ENCODE data around the gene NDUFAF8.
A peak's percentile ranks its signal among the peaks of the same experiment; 100 is the strongest.

NDUFAF8 gene

DNA sequence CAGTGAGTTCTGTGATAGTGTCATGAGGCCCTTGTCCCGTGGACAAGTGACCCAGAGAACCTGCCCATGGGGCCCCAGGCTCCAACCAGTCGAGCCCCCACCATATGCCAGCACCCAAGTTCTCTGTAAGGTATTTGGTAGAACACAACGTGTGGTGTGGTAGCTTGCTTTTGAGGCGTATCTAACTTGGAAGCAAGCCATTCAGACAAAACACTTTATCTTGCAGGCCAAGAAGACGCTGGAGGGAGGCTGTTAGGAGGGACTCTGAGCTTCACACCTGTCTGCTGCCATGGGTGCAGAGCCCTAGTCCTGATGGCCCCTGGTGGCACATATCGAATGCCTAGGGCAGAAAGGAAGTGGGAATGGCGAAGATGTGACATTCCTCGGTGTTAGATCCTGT is 1.6 kb downstream of the NDUFAF8 start:
- no peak for DNase-seq

DNA sequence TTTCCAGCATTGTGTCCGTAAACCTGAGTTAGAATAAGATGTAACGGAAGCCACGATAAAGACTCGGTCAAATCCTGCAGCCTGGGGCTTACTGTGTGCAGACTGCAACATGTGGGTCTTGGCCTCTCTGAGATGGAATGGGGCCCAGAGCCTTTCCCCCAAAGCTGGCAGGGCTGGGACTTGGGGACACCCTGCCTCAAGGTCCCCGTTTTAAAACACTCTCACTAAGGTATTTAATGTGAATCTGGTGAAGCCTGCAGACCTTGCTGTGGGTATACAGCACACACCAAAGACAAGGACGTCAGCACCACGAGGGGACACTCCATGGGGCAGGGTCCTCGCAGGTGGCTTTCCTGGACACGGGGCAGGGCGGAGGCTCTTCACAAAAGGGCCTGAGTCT is 2.1 kb downstream of the NDUFAF8 start:
- DNase-seq: no peak

DNA sequence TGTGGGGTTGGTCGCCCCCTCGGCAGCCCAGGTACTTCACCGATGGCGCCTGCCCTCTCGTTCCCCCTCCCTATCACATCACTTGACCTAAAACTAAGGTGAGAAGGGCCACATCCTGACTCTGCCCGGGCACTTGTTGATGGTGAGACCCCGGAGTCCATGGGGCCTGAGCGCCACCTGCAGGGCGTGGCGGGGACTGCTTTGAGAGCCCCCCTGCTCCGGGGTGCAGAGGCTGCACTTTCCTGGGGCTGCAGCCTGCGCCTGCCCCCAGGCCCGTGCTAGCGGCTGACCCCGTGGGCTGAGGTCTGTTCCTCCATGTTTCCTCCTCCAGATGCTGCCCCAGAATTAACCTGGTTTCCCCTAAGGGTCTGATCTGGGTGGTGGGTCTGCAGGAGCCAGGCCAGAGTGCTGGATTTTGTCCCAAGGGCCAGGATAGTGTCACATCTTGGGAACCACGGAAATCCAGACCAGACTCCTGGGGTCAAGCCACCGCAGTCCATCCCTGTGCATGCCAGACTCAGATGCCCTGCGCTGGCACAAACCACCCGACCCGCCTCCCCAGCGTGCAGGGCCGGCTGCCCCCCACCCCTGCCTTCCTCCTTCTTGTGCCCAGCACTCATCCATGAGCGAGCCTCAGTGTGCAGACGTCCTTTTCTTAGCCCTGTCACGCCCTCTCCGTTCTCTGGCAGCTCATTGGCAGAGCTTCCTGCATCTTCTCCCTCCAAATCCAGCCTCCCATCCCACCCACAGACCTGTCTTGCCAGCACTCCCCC is 2.7 kb downstream of the NDUFAF8 start:
- DNase-seq: peak; percentile 42

DNA sequence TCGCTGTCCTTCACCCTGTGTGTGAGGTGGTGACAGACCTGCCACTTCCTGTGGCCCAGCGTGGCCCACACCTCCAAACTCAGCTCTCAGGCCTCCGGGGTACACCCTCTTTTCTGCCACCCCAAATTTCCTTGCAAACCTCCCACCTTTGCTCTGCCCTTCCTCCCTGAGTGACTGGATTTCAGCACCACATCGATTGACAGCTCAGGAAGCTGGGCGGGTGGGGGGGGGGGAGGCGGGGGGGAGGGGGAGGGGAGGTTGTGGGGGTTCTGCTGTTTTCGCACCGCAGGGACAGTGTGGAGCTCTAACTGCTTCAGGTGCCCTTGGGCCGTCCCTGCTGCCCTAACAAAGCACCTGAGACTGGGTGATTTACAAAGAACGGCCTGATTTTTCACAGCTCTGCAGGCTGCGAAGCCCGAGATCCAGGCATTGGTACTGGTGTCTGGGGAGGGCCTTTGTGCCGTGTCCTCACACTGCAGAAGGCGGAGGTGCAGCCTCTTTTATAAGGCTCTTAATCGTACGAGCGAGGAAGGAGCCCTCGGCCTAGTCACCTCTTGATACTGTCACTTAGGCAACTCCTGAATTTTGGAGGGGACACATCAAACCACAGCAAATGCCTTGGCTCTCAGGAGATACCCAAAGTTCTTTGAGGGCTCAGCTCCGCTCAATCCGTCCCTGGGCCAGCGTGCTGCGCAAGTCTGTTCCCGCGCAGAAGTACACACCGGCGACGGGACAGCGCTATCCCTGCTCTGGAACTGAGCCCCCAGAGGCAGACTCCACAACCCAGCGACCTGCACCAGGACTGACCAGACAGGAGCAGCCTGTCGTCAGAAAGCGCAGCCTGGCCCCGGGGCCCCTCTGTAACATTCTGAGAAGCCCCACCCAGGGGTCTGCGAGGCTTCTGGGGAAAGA is 3.6 kb downstream of the NDUFAF8 start:
- peak; percentile 20 for DNase-seq

DNA sequence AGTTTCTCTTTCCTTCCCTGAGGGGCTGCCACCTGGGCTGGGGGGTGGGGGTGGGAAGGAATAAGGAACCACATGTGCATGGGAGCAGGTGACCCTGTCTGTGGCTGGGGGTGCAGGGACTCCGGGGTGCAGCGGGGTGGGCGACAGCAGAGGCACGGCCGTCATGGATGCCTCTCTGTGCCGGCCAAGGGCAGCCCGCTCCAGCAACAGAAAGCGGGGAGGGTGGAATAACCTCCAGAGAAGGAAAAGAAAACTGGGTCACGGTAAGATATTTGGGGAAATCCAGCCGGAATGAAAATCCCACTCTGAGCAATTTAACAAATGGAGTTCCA is 4.2 kb downstream of the NDUFAF8 start:
- no peak for DNase-seq

DNA sequence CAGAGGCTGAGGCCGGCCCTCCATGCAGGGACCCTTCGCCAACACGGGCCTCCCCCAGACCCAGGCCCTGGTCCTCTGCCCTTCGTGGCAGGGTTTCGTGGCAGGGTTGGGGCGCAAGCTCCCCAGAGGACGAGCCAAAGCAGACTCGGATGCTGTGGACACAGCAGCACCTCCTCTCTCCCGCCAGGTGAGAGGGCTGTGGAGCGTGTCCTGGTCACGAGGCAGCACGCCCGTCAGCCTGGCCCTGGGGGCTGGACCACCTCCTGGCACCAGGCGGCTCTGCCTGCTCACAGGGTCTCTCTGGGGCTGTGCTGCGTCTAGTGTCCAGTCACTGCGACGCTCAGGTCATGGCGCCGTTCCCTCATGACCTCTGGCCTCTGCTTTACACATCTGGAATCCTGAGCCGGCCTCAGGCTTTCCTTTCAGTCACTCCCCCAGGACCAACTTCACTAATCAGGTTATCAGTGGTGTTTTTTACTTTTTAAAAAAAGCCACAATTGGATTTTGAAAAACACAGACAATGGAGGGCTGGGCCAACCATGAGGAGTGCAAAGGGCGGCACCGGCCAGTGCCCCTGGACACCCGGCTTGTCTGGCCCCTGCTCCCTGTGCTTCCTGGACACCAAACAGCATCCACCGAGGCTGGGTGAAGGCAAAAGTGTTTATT is 5.4 kb downstream of the NDUFAF8 start:
- no peak for DNase-seq

DNA sequence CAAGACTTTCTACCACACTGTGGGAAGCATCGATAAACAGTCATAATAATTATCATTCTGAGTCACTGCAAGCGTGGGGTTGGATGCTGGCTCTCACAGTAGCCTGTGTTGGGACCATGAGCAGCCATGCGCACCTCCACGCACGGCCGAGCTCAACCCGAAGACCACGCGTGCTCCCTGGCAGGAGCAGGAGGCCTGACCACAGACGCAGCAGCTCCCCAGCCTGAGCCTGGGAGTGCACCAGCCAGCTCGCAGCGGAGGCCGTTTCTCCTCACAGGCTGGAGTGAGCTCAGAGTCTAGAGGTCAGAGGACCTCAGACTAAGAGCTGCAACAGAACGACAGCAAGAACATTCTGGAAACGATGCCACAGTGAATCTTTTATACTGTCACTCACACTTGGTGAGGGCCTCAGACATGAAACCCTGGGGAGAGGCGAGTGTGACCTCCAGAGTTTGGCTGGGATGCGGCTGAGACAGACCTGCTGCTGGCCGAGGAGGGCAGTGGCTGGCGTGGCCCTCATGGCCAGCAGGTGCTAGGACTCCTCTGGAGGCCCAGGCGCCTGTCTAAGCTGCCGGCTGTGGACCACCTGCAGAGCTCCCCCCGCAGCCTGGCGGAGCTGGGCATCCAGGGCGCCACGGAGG is 6.0 kb downstream of the NDUFAF8 start:
- no peak for DNase-seq

DNA sequence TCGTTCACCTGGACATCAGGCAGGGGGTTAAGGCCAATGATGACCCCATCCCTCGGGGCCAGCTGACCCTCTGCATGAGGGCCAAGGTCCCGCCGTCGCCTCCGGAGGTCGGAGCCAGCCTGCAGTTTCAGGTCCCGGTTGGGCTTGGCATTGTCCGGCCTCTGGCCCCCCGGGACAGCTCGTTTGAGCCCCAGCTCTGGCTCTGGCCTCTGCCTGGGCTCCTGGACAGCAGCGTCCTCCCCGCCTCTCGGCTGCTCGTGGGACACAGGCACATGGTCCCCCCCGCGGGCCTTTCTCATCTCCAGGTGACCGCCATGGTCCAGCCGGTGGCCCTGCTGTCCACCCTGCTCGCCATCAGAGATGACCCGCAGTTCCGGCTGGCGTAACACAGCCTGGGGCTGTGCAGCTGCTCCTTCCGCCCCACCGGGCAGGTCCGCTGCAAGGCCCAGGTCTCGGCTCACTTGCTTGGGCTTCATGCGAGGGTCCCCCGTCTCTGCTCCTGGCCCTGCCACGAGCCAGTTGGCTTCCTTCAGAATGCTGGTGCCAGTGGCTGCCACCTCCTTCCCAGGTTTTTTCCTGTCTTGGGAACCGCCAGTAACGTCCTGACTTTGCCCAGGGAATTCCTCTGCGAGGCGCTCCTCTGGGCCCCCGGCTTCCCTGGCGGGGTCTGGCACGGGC is 6.7 kb downstream of the NDUFAF8 start:
- DNase-seq: no peak

DNA sequence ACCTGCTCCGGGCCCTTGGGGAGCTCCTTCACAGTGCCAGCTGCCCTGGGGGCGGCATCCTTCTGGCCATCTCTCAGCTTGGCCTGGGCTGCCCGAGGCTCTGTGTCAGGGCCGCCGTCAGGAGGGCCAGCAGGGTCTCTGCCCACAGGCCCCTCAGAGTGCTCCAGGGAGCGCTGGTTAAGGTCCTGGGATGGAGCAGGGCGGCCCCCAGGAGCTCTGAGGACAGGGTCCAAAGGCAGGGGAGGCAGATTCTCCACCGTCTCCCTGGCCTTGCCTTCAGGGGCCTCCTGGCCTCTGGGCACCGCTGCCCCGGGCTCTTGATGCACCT is 7.2 kb downstream of the NDUFAF8 start:
- no peak for DNase-seq

DNA sequence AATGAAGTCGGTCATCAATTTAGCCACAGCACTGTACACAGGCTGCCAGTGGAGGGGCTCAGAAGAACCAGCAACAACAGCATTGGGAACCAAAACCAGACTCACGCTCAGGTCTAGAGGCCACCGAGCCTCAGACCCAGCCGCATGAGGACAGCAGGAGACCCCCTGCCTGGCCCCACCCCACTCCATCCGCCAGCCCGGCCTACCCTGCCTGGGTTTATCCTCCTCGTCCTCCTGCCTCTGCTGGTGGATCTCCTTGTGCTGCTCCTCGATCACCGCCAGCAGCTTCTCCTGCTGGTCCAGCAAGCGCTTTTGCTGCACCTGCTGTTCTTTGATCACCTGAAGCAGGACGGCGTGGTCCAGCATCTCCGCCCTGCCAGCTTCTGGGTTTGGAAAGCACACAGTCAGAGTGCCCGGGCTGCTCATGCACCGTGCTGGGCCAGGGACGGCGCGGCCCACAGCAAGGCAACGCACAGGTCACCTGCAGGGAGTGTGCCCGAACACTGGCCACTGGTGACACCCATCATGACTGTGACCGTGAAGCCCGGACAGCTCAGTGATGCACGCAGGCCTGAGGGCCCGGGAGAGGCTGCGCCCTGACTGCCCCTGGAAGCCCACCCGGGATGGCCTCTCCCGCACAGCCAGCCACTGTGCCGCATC is 7.7 kb downstream of the NDUFAF8 start:
- DNase-seq: no peak

DNA sequence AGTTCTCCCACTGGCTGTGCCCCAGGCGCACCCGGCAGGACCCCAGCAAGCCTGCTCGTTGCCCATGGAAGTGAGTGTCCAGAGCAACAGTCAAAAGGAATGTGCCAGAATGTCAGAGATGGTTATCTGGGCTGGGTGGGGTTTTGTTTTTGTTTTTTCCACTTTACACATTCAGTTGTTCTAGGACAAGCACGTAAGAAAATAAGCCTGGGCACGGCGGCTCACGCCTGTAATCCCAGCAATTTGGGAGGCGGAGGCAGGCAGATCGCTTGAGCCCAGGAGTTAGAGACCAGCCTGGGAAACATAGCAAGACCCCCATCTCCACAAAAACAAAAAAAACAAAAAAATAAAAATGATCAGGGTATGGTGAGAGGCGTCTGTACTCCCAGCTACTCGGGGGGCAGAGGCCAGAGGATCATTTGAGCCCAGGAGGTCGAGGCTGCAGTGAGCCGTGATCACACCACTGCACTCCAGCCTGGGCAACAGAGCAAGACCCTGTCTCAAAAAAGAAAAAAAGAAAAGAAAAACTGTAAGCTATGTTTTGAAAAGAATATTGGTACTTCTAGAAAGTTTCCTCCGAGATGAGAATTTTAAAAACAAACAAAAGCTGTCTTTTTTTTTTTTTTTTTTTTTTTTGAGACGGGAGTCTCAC is 8.3 kb downstream of the NDUFAF8 start:
- DNase-seq: no peak

DNA sequence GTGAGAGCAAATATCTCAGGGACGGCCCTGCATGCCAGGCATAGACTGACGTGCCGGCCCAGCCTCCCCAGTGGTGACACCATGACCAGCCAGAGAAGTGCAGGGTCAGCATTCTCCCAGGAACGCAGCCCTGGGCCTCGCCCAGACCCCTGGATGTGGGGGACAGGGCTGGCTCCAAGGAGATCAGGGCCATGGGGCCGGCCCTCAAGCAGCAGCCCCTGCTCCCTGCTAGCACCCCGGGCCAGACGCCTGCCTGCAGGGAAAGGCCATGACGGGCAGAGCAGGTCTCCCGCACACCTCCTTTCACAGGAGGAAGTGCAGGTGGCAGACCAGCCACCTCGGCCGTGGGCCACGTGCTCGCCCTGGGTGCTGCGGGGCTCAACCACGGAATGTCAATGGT is 9.5 kb downstream of the NDUFAF8 start:
- no peak for DNase-seq

DNA sequence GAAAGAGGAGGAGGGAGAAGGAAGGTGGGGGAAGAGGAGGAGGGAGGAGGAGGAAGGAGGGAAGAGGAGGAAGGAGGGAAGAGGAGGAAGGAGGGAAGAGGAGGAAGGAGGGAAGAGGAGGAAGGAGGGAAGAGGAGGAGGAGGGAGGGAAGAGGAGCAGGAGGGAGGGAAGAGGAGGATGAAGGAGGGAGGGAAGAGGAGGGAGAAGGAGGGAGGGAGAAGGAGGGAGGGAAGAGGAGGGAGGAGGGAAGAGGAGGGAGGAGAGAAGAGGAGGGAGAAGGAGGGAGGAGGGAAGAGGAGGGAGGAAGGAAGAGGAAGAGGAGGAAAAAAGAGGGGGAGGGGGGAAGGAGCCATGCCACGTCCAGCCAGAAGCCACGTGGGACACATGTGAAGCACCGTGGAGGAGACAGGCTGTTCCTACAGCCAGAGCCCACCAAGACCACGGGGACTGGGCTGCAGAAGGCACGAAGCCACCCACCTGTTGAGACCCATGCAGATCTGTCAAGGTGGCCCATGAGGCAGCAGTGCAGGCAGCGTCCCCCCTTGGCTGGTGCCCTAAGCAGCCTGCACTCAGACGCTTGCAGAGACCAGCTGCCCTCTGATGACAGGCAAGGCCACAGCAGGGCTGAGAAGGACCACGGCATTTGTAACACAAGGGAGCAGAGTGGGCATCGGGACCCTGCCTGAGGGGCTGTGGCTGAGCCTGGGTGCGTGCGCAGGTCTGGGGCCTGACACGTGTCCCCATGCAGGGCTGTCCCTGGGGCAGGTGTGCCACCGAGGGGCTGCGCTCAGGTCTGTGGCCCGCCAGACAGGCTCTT is 10.3 kb downstream of the NDUFAF8 start:
- DNase-seq: no peak

DNA sequence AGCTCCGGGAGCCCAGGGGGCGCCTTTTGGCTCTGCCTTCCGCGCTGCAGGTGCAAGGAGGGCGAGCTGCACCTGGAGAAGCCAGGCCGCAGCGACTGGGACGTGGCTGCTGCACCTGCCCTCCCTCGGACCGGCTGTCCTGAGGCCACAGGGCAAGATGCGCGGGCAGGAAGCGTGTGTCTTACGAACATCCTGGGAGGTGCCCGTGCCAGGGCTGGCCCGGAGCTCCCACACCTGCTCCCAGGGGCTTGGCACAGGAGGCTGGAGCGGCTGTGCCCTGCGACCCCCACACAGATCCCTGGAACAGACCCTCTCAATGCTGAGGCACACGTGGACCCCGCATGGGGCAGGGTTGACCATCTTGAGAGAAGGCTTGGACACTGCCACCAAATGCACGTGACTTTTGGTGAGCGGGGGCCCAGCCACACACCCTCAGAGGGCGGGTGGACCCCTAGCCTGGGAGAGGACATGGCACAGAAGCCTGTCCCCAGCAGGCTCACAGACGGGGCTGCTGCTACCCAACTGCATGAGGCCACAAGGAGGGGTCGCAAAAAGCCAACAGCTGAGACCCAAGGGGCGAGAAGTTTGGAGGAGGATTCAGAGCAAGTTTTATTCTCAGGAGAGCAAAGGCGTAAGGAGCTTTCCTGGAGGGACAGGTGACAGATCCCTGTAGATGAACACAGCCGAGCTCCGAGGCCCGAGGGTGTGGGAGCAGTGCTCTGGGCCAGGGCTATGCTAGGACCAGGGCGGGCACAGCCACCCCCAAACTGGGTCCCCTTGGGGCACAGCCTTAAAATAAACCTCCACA is 11.4 kb downstream of the NDUFAF8 start:
- DNase-seq: no peak

DNA sequence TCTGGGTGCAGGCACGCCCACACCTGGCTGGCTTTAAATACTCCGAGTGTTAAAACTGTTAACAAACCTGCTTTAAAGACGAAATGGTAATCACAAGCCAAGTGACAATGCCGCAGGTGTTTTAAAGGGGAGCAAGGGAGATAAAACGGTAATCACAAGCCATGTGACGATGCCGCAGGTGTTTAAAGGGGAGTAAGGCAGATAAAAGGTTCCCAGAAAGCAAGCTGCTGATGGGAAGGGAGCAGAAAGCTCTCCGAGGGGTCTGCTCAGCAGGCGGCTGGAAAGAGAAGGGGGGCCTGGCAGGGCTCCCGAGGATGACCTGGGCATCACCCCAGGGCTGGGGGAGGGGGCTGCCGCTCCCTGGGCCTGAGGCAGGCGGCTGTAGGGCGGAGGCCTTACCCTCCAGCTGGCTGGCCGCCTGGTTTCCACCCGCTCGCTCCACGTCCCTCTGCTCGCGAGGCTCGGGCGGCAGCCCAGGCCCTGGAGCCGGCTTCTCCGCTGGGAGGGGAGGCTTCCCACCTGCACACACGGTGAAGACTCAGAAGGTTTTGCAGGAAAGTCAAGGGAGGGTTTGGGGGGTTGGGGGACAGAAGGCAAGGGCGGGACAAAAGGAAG is 12.1 kb downstream of the NDUFAF8 start:
- DNase-seq: no peak

DNA sequence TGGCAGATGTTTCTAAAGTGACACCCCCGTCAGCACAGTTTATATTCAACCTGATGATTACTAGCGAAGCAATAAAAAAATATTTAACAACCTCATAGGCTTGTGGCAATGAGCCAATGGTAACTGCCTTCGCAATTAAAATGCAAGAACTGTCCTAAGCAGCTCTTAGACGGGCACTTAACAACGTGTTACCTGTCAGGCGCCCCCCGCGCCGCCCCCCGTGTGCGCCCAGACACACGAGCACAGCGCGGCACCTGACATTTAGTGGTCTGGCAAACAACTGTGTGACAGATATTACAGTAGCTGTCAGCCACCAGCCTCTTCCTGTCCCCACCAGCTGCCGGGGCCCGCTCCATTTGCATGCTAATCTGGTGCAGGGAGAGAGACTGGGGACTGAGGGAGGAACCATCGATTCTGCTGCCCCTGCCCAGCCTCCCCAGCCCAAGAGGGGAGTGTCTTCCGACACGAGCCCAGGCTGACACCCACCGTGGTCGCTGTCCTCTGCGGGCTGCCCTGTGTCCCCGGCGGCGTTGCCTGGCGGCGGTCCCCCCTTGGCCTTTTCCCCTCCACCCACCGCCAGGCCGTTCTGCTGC is 12.7 kb downstream of the NDUFAF8 start:
- no peak for DNase-seq

DNA sequence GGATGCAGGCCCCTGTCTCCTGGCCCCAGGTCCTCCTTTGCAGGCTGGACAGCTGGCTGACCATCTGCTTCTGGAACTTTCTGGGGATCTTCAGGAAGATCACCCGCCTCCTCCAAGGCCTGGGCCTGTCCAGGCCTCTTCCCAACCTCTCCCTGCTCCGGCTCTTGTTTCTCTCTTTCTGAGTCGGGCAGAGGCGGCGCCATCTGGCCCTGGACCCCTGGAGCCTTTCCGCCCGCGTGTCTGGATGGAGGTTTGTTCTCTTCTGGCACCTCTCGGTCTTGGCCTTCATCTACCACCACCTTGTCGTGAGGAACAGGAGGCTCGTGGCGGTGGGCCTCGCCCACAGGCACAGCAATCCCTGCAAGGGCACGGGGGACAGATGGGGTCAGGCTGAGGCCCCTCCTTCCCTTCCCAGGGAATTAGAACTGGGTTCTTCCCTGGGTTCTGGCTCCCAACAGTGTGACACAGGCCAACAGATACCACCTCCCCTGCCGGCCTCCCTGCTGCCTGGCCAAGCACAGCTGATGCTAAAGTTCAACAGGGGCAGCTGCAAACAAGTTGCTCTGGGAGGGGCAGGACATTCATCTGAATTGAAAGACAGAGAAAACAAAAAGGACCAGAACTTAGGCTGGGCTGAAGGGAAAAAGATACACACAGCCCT is 13.3 kb downstream of the NDUFAF8 start:
- no peak for DNase-seq

DNA sequence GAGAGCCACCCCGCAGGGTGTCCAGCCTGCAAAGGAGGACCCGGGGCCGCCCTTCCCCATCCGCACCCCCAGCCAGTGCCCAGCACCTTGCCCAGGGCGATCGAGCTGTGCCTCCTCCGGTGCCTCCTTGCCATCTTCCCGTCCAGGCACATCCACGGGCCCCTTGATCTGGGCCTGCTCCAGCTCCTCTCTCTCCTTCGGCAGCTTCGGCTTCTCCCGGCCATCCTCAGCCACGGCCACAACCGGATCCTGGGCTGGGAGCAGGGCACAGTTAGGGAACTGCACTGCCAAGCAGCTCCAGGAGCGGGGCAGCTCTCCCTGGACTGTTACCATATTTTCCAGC is 13.8 kb downstream of the NDUFAF8 start:
- no peak for DNase-seq

Data from MV-4-11 (cell line).